Large intestine (tissue), 12 donors: ENCODE measurements around the gene GOLGA8A. TPM values are rescaled to one million over a fixed set of nuclear protein-coding genes. Genes with fewer than 3 reads are reported as not detected.
A peak's percentile ranks its signal among the peaks of the same experiment; 100 is the strongest.

Source experiments
- DNase-seq, 2 donors: peaks; one replicate each; pipeline versions ENCODE4 v3.0.0 to v3.0.0-alpha.2; 2013
- H3K27ac ChIP-seq: one replicate; pipeline ENCODE4 v1.5.1; 2013; ENCODE audit warnings: low read length
- H3K27me3 ChIP-seq: 2 replicates; pipeline ENCODE4 v1.6.1; 2013; ENCODE audit warnings: low read length; ENCODE audit not compliant: control insufficient read depth, insufficient read depth
- H3K36me3 ChIP-seq: 2 replicates; pipeline ENCODE4 v1.6.1; 2013; ENCODE audit warnings: low read length; ENCODE audit not compliant: control insufficient read depth, insufficient read depth
- H3K4me1 ChIP-seq: one replicate; pipeline ENCODE4 v1.6.1; 2013; ENCODE audit warnings: low read length; ENCODE audit not compliant: control insufficient read depth, insufficient read depth
- H3K4me3 ChIP-seq: one replicate; pipeline ENCODE4 v1.5.1; 2013; ENCODE audit warnings: low read length
- H3K9me3 ChIP-seq: one replicate; pipeline ENCODE4 v1.6.1; 2013; ENCODE audit warnings: mild to moderate bottlenecking, low read depth, low read length, moderate library complexity; ENCODE audit not compliant: control insufficient read depth
- WGBS: methylation state at CpG from one replicate; pipeline ENCODE4 v1.1.5; 2013; ENCODE audit warnings: low lambda C conversion rate; ENCODE audit not compliant: insufficient coverage; 5-methylcytosine and 5-hydroxymethylcytosine counted together
- long read RNA-seq, 11 donors: transcript quantifications; one replicate each; lab custom pipeline, GENCODE V29; 2026
- polyA plus RNA-seq: library from polyadenylated mRNA; unstranded; fragments of 120-200 nt; gene quantifications from one replicate; pipeline ENCODE4 v1.2.1, GENCODE V29; 2013

Gene GOLGA8A
- polyA plus RNA-seq, result 106 TPM
- long read RNA-seq, donor 1, result 0 reads
- long read RNA-seq, donor 2, partial matches to known transcripts, result 0 of 1 reads
- long read RNA-seq, donor 2, other reads (novel, unspliced or antisense), result 0 of 1 reads
- long read RNA-seq, donor 3, result 0 reads
- long read RNA-seq, donor 4, result 0 reads
- long read RNA-seq, donor 5, result 0 reads
- long read RNA-seq, donor 6, partial matches to known transcripts, result 13 of 13 reads
- long read RNA-seq, donor 6, other reads (novel, unspliced or antisense), result 0 of 13 reads
- long read RNA-seq, donor 7, partial matches to known transcripts, result 0 of 1 reads
- long read RNA-seq, donor 7, other reads (novel, unspliced or antisense), result 0 of 1 reads
- long read RNA-seq, donor 8, result 0 reads
- long read RNA-seq, donor 9, result 0 reads
- long read RNA-seq, donor 10, partial matches to known transcripts, result 5 of 6 reads
- long read RNA-seq, donor 10, other reads (novel, unspliced or antisense), result 0 of 6 reads
- long read RNA-seq, donor 11, partial matches to known transcripts, result 5 of 5 reads
- long read RNA-seq, donor 11, other reads (novel, unspliced or antisense), result 0 of 5 reads

- H3K36me3 ChIP-seq, result no peaks in the 10 kb centered on the region
- peak; percentile 61 to 62 for DNase-seq
- peaks cover 25% of the 10 kb centered on the region for H3K27me3 ChIP-seq
- no peak within 1 kb of the TSS for H3K27ac ChIP-seq
- no CpG with 5 or more reads among the region's 33 CpGs for WGBS
- no peaks in the 10 kb centered on the region for H3K4me1 ChIP-seq
- peak within 1 kb of the TSS; percentile 38 for H3K4me3 ChIP-seq
- H3K9me3 ChIP-seq, result peaks cover 2% of the 10 kb centered on the region
Observed at GRCh38 chr15:34437687-34438086, at the start of gene GOLGA8A. Gene GOLGA8A (minus strand): TSS chr15:34437808. CDS start chr15:34389691, 48,117 bp downstream.

GRCh38 chr15:34483644-34484043, 46.0 kb upstream of the GOLGA8A start:
- no CpG with 5 or more reads among the region's 3 CpGs for WGBS
- Histone ChIP-seq H3K9me3 (no peaks in the 10 kb centered on the region), H3K36me3 (no peaks in the 10 kb centered on the region), H3K4me3 (no peak overlapping the region), H3K27ac (no peak overlapping the region), H3K27me3 (peaks cover 4% of the 10 kb centered on the region), H3K4me1 (no peaks in the 10 kb centered on the region)
- no peak for DNase-seq

GRCh38 chr15:34481370-34481769, 43.8 kb upstream of the GOLGA8A start:
- H3K9me3 ChIP-seq, result no peaks in the 10 kb centered on the region
- no peak overlapping the region for H3K27ac ChIP-seq
- no peak overlapping the region for H3K4me3 ChIP-seq
- no peaks in the 10 kb centered on the region for H3K36me3 ChIP-seq
- H3K4me1 ChIP-seq, result no peaks in the 10 kb centered on the region
- no CpG with 5 or more reads among the region's 3 CpGs for WGBS
- H3K27me3 ChIP-seq, result peaks cover 3% of the 10 kb centered on the region
- DNase-seq, result no peak

- H3K9me3 ChIP-seq, result no peaks in the 10 kb centered on the region
- no CpG with 5 or more reads among the region's 1 CpG for WGBS
- H3K4me1 ChIP-seq, result no peaks in the 10 kb centered on the region
- no peaks in the 10 kb centered on the region for H3K36me3 ChIP-seq
- H3K27me3 ChIP-seq, result peaks cover 3% of the 10 kb centered on the region
- no peak overlapping the region for H3K27ac ChIP-seq
- DNase-seq, result no peak
- H3K4me3 ChIP-seq, result no peak overlapping the region
Observed at GRCh38 chr15:34473840-34474239, 36.2 kb upstream of the GOLGA8A start.

- Histone ChIP-seq H3K27me3 (peaks cover 3% of the 10 kb centered on the region), H3K4me3 (no peak overlapping the region), H3K27ac (no peak overlapping the region), H3K4me1 (no peaks in the 10 kb centered on the region), H3K36me3 (no peaks in the 10 kb centered on the region), H3K9me3 (no peaks in the 10 kb centered on the region)
- no peak for DNase-seq
- WGBS, result no CpG with 5 or more reads among the region's 2 CpGs
Observed at GRCh38 chr15:34472947-34473346, 35.3 kb upstream of the GOLGA8A start.

- no peak for DNase-seq
- Histone ChIP-seq H3K4me1 (no peaks in the 10 kb centered on the region), H3K27me3 (peaks cover under 1% of the 10 kb centered on the region), H3K27ac (no peak overlapping the region), H3K9me3 (no peaks in the 10 kb centered on the region), H3K36me3 (no peaks in the 10 kb centered on the region), H3K4me3 (no peak overlapping the region)
- WGBS, result no CpG with 5 or more reads among the region's 1 CpG
Observed at GRCh38 chr15:34470892-34471291, 33.3 kb upstream of the GOLGA8A start.

GRCh38 chr15:34470091-34470490, 32.5 kb upstream of the GOLGA8A start:
- no CpG with 5 or more reads among the region's 3 CpGs for WGBS
- no peaks in the 10 kb centered on the region for H3K9me3 ChIP-seq
- no peaks in the 10 kb centered on the region for H3K4me1 ChIP-seq
- peaks cover 4% of the 10 kb centered on the region for H3K27me3 ChIP-seq
- no peak overlapping the region for H3K27ac ChIP-seq
- no peaks in the 10 kb centered on the region for H3K36me3 ChIP-seq
- no peak overlapping the region for H3K4me3 ChIP-seq
- no peak for DNase-seq

- no peaks in the 10 kb centered on the region for H3K9me3 ChIP-seq
- 0% methylated on average over 1 of the region's 1 CpG for WGBS
Observed at GRCh38 chr15:34461730-34462129, 24.1 kb upstream of the GOLGA8A start.

GRCh38 chr15:34460451-34460850, 22.8 kb upstream of the GOLGA8A start:
- DNase-seq, result no peak
- H3K9me3 ChIP-seq, result no peaks in the 10 kb centered on the region
- no peak overlapping the region for H3K4me3 ChIP-seq
- no peaks in the 10 kb centered on the region for H3K4me1 ChIP-seq
- H3K27me3 ChIP-seq, result peaks cover under 1% of the 10 kb centered on the region
- no peaks in the 10 kb centered on the region for H3K36me3 ChIP-seq
- no peak overlapping the region for H3K27ac ChIP-seq
- no CpG with 5 or more reads among the region's 1 CpG for WGBS

More at GRCh38 chr15:34461730-34462129, 24.1 kb upstream of the GOLGA8A start:
- Histone ChIP-seq H3K27me3 (peaks cover 4% of the 10 kb centered on the region), H3K36me3 (no peaks in the 10 kb centered on the region), H3K27ac (no peak overlapping the region), H3K4me3 (no peak overlapping the region), H3K4me1 (no peaks in the 10 kb centered on the region)
- no peak for DNase-seq

- Histone ChIP-seq H3K27me3 (no peaks in the 10 kb centered on the region), H3K4me3 (no peak overlapping the region), H3K36me3 (no peaks in the 10 kb centered on the region), H3K27ac (no peak overlapping the region), H3K4me1 (no peaks in the 10 kb centered on the region), H3K9me3 (no peaks in the 10 kb centered on the region)
- DNase-seq, result no peak
- WGBS, result no CpG with 5 or more reads among the region's 9 CpGs
Observed at GRCh38 chr15:34456658-34457057, 19.1 kb upstream of the GOLGA8A start.
